NCI-H2171 (cell line): ENCODE data around the gene PLXNB1.
"Not testable (repeated sequence)": the region's sequence is repeated elsewhere in the genome, so short reads cannot be mapped to it uniquely, and the experiment has no call there.

Experiments
- DNase-seq: peaks from one replicate; lab custom pipeline; 2025; lab: John Stamatoyannopoulos, UW

PLXNB1 gene

GRCh38 chr3:48429960-48430707 lies at the start of gene PLXNB1:
Gene PLXNB1 (minus strand): TSS chr3:48430086. CDS start chr3:48424611, 5,475 bp downstream.
- peak; percentile 66 for DNase-seq

GRCh38 chr3:48478626-48479555 lies 49.0 kb upstream of the PLXNB1 start:
- no peak for DNase-seq

DNA sequence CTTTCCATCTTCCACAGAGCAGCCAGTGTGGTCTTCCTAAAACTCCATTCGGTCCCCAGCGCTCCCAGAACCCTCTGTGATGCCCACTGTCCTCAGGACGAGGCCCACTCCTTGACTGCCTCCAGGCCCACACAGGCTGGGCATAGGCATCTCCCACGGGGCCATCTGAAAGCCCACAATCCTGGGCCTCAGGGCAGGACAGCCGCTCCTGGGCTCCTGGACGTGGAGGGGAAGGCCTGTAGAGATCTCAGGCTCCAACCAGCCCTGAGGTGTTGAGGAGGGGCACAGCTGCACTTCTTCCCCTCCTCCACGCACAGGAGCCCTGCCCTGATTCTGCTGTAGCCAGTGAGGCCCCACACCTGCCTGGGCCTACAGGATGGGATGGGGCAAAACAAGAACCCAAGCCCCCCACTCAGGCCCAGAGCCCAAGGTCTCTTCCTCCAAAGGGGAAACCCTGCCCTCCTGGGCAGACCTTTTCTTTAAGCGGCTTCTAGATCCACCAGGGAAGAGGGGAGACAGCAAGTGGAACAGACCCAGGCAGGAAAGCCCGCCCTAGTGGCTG lies 48.2 kb upstream of the PLXNB1 start:
- no peak for DNase-seq

DNA sequence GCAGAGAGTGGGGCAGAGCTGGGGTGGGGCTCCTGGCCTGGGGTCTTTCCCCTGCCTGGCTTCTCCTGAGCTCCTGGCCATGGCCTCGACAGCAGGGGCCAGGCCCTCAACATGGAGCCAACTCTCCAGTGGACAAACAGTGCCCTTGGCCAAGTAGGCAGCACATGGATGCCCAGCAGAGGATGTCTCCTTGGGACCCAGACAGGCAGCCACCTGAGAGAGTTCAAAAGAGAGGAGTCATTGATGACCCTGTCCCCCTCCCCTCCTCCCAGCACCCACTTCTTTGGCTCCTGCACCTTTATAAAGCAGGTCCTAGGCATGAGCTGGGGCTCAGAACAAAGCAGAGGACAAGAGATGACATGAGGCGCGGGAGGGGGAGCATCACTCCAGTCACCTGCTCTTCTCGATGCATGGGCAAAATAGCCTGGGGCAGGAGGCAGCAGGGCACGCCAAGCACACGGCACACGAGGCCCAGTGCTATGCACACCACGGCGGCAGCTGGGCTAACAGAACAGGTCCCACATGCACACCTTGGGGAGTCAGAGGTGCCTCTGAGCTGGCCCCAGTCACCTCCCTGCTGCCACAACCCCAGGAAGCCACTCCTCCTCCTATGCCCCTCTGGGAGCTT lies 46.7 kb upstream of the PLXNB1 start:
- no peak for DNase-seq

GRCh38 chr3:48475188-48475587 lies 45.3 kb upstream of the PLXNB1 start:
- DNase-seq = no peak

GRCh38 chr3:48474619-48475018 lies 44.7 kb upstream of the PLXNB1 start:
- DNase-seq = no peak

- not testable (repeated sequence) for DNase-seq
Measured at GRCh38 chr3:48474031-48474430, 44.1 kb upstream of the PLXNB1 start.

DNA sequence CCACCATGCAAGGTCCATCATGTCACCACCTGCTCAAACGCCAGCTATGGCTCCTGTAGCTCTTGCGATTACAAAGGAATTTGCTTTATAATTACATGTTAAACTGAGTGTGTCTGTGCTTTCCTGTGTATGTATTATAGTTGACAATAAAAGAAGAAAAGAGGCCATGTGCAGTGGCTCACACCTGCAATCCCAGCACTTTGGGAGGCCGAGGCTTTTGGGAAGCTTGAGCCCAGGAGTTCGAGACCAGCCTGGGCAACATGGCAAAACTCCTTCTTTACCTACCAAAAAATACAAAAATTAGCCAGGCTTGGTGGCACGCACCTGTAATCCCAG lies 43.7 kb upstream of the PLXNB1 start:
- no peak for DNase-seq

DNA sequence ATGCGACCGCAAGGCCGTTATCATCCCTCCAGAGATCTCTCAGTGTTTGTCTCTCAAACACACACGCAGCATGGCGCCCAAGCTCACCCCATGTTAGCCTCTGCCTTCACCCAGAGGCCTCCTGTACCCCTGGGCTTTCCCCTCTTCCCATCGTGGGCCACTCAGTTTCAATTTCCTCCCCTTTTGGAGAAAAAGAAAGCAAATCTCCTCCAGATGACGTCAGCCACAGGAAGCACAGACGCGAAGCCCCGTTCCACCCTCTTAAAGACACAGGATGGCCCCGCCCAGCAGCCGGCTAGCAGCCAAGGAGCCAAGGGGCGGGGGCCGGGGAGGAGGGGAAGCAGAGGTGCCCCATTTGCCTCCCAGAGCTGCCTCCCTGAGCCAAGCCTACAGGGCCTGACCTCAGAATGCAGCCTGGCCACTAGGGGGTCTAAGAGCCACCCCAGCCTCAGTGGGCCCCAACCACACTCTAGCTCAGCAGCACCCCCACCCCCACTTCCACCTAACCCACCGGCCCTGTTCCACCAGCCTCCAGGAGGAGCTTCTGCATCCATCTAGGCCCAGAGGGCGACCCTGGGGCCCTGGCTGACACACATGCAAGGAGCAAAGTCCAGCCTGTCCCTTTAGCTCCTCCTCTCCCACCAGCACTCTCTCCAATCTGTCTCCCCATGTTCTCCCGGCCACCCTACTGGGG lies 43.2 kb upstream of the PLXNB1 start:
- DNase-seq = peak; percentile 71

DNA sequence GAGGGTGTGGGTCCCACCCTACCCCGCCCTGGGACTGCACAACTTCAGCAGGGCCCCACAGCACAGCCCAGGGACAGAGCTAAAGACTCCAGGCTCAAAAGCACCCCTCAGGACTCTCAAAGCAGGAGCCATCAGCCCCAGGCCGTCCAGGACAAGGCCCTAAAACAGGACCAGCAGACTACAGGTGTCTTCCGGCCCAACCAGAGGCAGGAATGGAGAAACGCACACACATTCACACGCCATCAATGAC lies 42.7 kb upstream of the PLXNB1 start:
- DNase-seq = no peak

DNA sequence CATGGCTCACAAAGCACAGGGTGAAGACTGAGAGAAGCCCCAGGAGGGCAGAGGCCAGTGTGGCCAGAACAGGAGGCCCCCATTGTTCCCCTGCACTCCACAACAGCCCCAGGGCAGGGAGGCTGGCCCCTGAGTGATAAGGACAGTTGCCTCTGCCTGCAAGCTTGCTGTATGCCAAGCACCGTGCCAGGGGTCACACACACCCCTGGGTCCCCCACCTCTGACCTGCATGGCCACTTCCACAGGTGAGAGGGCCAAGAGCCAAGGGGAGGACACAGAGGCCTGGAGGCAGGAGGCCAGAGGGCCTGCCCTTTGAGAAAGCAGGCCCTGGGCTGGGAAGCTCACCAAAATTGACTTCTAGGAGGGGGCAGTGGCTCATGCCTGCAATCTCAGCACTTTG lies 40.4 kb upstream of the PLXNB1 start:
- no peak for DNase-seq

- no peak for DNase-seq
Measured at GRCh38 chr3:48469046-48469915, 39.4 kb upstream of the PLXNB1 start.

DNA sequence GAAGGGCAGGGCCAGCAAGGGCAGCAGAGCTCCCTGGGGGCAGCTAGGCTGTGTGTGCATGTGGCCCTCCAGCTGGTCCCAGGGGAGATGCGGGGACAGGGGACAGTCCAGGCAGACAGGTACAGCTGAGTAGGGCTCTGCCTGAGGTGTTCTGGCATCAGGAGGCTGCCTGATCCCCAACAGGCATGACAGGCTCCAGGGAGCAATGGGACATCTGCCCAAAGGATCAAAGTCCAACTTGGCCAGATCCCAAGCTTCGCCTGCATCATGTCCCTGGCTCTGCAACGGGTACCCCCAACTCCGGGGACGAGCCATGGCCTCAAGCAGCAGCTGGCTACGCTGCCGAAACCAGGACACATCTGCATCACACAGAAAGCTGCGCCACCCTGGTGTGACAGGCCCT lies 38.4 kb upstream of the PLXNB1 start:
- DNase-seq = no peak

DNA sequence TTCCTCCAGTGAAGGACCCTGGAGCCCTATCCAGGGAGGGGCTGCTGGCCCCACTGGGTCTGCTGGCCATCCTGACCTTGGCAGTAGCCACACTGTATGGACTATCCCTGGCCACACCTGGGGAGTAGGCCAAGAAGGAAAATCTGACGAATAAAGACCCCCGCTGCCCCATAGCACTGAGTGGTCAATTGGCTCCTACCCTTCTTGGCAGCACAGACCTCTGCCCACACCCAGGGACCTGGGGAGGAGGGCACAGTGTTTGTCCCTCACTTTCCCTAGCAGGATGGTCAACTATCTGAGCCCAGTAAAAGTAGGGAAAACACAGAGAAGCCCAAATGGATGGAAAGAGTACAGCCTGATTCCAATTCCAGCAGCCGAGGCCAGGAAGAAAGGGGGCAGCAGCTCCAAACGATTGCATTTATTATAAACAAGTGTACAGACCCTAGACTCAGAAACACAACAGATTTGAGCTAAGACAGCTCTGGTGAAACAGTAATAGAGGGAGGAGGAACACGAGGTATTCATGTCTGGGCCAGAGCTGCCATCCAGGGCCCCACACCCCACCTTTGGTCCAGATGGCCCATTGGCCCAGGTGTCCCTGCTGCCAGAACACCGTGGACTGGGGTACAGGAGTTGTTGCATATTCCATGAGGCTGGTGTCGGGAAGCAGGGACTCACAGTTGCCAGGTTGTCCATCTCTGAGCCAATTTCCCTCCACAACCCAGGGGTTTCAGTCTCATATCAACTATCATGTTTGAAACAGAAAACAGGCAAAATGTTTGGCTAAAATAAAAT lies 37.8 kb upstream of the PLXNB1 start:
- DNase-seq = no peak

GRCh38 chr3:48467110-48467454 lies 37.2 kb upstream of the PLXNB1 start:
- DNase-seq = no peak

DNA sequence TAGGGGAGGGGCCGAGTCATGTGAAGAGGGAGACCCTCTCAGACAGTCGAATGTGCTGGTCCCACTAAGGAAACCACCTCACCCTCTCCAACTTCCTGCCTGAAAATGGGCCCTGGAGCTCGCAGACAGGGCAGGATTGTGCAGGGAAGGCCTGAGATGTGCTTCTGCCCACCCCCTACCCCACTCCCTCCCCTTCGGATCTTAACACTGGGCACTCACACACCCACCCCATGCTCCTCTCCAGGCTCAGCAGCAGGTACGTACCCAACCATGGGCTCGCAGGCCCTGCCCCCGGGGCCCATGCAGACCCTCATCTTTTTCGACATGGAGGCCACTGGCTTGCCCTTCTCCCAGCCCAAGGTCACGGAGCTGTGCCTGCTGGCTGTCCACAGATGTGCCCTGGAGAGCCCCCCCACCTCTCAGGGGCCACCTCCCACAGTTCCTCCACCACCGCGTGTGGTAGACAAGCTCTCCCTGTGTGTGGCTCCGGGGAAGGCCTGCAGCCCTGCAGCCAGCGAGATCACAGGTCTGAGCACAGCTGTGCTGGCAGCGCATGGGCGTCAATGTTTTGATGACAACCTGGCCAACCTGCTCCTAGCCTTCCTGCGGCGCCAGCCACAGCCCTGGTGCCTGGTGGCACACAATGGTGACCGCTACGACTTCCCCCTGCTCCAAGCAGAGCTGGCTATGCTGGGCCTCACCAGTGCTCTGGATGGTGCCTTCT lies 36.7 kb upstream of the PLXNB1 start:
- no peak for DNase-seq

- no peak for DNase-seq
Measured at GRCh38 chr3:48465531-48466378, 35.9 kb upstream of the PLXNB1 start.

DNA sequence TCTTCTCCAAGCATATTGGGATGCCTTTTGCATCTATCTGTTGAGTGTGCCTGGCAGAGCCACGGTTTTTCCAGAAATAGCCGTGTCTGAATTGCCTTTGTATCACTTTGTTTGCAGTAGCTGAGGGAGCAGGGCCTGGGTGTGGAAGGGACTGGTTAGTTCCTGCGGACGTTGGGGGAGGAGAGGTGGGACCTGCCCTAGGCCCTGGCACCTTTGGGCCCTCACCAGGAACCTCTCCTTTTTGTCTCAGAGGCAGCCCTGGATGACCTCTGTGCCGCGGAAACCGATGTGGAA lies 35.3 kb upstream of the PLXNB1 start:
- no peak for DNase-seq

- DNase-seq = no peak
Measured at GRCh38 chr3:48464713-48465221, 34.9 kb upstream of the PLXNB1 start.
